HEK293T (cell line): Measurements from ENCODE around the gene SYTL1.

Source experiments
- ARNT ChIP-seq: fragments of 450-650 bp; IDR thresholded peaks from 2 replicates; pipeline ENCODE4 v1.6.1; 2017; ENCODE audit warnings: mild to moderate bottlenecking
- BHLHE40 ChIP-seq: fragments of 450-650 bp; IDR thresholded peaks from 2 replicates; pipeline ENCODE4 v1.6.1; 2016; ENCODE audit warnings: mild to moderate bottlenecking, moderate library complexity, borderline replicate concordance
- ELF4 ChIP-seq: fragments of 450-650 bp; IDR thresholded peaks from 2 replicates; pipeline ENCODE4 v1.6.1; 2017; ENCODE audit warnings: antibody characterized with exemption
- FOXA1 ChIP-seq: fragments of 450-650 bp; IDR thresholded peaks from 2 replicates; pipeline ENCODE4 v1.6.1; 2016; ENCODE audit warnings: mild to moderate bottlenecking
- FOXM1 ChIP-seq: fragments of 450-650 bp; IDR thresholded peaks from 2 replicates; pipeline ENCODE4 v1.6.1; 2017; ENCODE audit warnings: mild to moderate bottlenecking, borderline replicate concordance
- LEF1 ChIP-seq: fragments of 450-650 bp; IDR thresholded peaks from 2 replicates; pipeline ENCODE4 v1.6.1; 2017; ENCODE audit warnings: mild to moderate bottlenecking, borderline replicate concordance
- NFRKB ChIP-seq: fragments of 450-650 bp; IDR thresholded peaks from 2 replicates; pipeline ENCODE4 v1.6.1; 2016; ENCODE audit warnings: mild to moderate bottlenecking, moderate library complexity
- SUZ12 ChIP-seq: fragments of 450-650 bp; IDR thresholded peaks from 2 replicates; pipeline ENCODE4 v1.6.1; 2016; ENCODE audit warnings: mild to moderate bottlenecking
- TF ChIP-seq, protein P1 (sequence below): fragments of 450-650 bp; IDR thresholded peaks from 2 replicates; pipeline ENCODE4 v1.6.1; 2016

DNA sequence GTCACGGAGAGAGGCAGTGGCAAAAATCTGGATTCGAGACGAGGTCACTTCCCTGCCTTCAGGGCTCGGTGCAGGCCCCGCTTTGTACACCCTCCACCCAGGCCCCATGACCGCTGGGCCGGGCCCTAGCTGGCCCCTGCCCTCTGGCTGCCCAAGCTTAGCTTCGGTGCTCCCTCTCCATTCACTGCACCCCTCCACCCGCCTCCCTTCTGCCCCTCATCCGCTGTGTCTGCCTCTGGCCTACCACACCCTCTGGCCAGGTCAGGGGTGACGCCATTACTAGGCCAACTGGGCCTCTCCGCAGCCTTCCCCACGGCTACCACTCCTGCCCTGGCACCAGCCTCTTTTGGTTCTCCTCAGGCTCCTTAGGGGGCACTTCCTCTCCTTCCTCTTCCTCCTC lies 41.8 kb downstream of the SYTL1 start:
- no peak for TF ChIP-seq ELF4
- TF ChIP-seq FOXM1, result no peak
- TF ChIP-seq BHLHE40, result no peak
- TF ChIP-seq NFRKB, result no peak
- TF ChIP-seq, protein P1, sequence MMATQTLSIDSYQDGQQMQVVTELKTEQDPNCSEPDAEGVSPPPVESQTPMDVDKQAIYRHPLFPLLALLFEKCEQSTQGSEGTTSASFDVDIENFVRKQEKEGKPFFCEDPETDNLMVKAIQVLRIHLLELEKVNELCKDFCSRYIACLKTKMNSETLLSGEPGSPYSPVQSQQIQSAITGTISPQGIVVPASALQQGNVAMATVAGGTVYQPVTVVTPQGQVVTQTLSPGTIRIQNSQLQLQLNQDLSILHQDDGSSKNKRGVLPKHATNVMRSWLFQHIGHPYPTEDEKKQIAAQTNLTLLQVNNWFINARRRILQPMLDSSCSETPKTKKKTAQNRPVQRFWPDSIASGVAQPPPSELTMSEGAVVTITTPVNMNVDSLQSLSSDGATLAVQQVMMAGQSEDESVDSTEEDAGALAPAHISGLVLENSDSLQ, result no peak
- no peak for TF ChIP-seq FOXA1
- TF ChIP-seq SUZ12, result no peak
- no peak for TF ChIP-seq LEF1
- no peak for TF ChIP-seq ARNT
